Neural cell (in vitro differentiated cells): ENCODE data around the gene CBX8.

Source experiments
- POLR2AphosphoS5 ChIP-seq: IDR thresholded peaks from 2 replicates; pipeline ENCODE4 v1.6.1; 2012
- SMC3 ChIP-seq: fragments of 450-650 bp; conservative IDR thresholded peaks from 2 replicates; pipeline ENCODE4 v1.6.1; 2014; ENCODE audit warnings: antibody characterized with exemption, mild to moderate bottlenecking, moderate library complexity; ENCODE audit not compliant: poor library complexity
- TF ChIP-seq, protein P1 (sequence below): fragments of 450-650 bp; IDR thresholded peaks from 2 replicates; pipeline ENCODE4 v1.5.1; 2014; ENCODE audit warnings: antibody characterized with exemption, mild to moderate bottlenecking, moderate library complexity; ENCODE audit not compliant: poor library complexity, severe bottlenecking
- TF ChIP-seq, protein P2 (sequence below): IDR thresholded peaks from 2 replicates; pipeline ENCODE4 v1.6.1; 2012; ENCODE audit warnings: borderline replicate concordance

- TF ChIP-seq, protein P1, sequence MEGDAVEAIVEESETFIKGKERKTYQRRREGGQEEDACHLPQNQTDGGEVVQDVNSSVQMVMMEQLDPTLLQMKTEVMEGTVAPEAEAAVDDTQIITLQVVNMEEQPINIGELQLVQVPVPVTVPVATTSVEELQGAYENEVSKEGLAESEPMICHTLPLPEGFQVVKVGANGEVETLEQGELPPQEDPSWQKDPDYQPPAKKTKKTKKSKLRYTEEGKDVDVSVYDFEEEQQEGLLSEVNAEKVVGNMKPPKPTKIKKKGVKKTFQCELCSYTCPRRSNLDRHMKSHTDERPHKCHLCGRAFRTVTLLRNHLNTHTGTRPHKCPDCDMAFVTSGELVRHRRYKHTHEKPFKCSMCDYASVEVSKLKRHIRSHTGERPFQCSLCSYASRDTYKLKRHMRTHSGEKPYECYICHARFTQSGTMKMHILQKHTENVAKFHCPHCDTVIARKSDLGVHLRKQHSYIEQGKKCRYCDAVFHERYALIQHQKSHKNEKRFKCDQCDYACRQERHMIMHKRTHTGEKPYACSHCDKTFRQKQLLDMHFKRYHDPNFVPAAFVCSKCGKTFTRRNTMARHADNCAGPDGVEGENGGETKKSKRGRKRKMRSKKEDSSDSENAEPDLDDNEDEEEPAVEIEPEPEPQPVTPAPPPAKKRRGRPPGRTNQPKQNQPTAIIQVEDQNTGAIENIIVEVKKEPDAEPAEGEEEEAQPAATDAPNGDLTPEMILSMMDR = no peak
- TF ChIP-seq POLR2AphosphoS5 (peak; percentile 8), SMC3 (no peak)
- TF ChIP-seq, protein P2, sequence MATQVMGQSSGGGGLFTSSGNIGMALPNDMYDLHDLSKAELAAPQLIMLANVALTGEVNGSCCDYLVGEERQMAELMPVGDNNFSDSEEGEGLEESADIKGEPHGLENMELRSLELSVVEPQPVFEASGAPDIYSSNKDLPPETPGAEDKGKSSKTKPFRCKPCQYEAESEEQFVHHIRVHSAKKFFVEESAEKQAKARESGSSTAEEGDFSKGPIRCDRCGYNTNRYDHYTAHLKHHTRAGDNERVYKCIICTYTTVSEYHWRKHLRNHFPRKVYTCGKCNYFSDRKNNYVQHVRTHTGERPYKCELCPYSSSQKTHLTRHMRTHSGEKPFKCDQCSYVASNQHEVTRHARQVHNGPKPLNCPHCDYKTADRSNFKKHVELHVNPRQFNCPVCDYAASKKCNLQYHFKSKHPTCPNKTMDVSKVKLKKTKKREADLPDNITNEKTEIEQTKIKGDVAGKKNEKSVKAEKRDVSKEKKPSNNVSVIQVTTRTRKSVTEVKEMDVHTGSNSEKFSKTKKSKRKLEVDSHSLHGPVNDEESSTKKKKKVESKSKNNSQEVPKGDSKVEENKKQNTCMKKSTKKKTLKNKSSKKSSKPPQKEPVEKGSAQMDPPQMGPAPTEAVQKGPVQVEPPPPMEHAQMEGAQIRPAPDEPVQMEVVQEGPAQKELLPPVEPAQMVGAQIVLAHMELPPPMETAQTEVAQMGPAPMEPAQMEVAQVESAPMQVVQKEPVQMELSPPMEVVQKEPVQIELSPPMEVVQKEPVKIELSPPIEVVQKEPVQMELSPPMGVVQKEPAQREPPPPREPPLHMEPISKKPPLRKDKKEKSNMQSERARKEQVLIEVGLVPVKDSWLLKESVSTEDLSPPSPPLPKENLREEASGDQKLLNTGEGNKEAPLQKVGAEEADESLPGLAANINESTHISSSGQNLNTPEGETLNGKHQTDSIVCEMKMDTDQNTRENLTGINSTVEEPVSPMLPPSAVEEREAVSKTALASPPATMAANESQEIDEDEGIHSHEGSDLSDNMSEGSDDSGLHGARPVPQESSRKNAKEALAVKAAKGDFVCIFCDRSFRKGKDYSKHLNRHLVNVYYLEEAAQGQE = no peak
Observed at GRCh38 chr17:79803421-79803996, 6.6 kb upstream of the CBX8 start.
